Measurements from ENCODE around the gene ELF4. TPM values are rescaled to one million over a fixed set of nuclear protein-coding genes. Genes with fewer than 3 reads are reported as not detected.

The ELF4 gene
- total RNA-seq, 1 experiment from 2014 or later = 1.9 TPM

DNA sequence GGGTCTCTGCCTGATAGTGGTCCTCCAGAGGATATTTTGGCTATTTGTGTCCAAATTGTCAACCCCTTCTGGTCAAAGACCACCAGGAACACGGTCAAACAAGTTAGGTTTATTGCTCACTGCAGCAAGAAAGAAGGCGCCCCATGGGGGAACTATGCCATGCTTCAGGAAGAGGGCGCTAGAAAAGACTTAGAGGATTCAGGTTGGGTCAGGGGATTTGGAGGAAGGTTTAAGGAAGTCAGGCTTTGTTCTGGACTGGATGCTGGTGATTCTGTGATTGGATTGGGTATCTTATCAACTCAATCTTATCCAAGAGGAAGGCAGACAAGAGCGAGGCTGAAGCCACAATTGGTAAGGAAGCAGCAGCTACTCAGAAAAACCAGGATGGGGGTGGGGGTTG lies 14.3 kb upstream of the ELF4 start:
- Mint-ChIP-seq H3K9me3 (no peaks in the 10 kb centered on the region), H3K4me1 (peaks cover 5% of the 10 kb centered on the region), H3K36me3 (peaks cover 15% of the 10 kb centered on the region), H3K27ac (no peak overlapping the region), H3K27me3 (ENCODE audit: low read depth) (peaks cover 10% of the 10 kb centered on the region), H3K4me3 (no peak overlapping the region)
- TF ChIP-seq, protein P1, sequence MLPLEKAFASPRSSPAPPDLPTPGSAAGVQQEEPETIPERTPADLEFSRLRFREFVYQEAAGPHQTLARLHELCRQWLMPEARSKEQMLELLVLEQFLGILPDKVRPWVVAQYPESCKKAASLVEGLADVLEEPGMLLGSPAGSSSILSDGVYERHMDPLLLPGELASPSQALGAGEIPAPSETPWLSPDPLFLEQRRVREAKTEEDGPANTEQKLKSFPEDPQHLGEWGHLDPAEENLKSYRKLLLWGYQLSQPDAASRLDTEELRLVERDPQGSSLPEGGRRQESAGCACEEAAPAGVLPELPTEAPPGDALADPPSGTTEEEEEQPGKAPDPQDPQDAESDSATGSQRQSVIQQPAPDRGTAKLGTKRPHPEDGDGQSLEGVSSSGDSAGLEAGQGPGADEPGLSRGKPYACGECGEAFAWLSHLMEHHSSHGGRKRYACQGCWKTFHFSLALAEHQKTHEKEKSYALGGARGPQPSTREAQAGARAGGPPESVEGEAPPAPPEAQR (CRISPR knock-in tag; IDR thresholded peaks at IDR 0.05) = no peak
- no peak for TF ChIP-seq EMX1 (CRISPR knock-in tag; IDR thresholded peaks at IDR 0.05)
- no peak for TF ChIP-seq SMAD4 (CRISPR knock-in tag; IDR thresholded peaks at IDR 0.05)
- TF ChIP-seq, protein P2, sequence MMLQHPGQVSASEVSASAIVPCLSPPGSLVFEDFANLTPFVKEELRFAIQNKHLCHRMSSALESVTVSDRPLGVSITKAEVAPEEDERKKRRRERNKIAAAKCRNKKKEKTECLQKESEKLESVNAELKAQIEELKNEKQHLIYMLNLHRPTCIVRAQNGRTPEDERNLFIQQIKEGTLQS (CRISPR knock-in tag; conservative IDR thresholded peaks at IDR 0.05) = no peak
- TF ChIP-seq, protein P3, sequence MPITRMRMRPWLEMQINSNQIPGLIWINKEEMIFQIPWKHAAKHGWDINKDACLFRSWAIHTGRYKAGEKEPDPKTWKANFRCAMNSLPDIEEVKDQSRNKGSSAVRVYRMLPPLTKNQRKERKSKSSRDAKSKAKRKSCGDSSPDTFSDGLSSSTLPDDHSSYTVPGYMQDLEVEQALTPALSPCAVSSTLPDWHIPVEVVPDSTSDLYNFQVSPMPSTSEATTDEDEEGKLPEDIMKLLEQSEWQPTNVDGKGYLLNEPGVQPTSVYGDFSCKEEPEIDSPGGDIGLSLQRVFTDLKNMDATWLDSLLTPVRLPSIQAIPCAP (CRISPR knock-in tag; IDR thresholded peaks at IDR 0.05) = no peak
- TF ChIP-seq ZNF416 (CRISPR knock-in tag; IDR thresholded peaks at IDR 0.05) = no peak
- TF ChIP-seq, protein P4, sequence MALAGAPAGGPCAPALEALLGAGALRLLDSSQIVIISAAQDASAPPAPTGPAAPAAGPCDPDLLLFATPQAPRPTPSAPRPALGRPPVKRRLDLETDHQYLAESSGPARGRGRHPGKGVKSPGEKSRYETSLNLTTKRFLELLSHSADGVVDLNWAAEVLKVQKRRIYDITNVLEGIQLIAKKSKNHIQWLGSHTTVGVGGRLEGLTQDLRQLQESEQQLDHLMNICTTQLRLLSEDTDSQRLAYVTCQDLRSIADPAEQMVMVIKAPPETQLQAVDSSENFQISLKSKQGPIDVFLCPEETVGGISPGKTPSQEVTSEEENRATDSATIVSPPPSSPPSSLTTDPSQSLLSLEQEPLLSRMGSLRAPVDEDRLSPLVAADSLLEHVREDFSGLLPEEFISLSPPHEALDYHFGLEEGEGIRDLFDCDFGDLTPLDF (CRISPR knock-in tag; IDR thresholded peaks at IDR 0.05) = no peak
- TF ChIP-seq SMAD3 (CRISPR knock-in tag; IDR thresholded peaks at IDR 0.05; ENCODE audit: borderline replicate concordance) = no peak
- TF ChIP-seq, protein P5, sequence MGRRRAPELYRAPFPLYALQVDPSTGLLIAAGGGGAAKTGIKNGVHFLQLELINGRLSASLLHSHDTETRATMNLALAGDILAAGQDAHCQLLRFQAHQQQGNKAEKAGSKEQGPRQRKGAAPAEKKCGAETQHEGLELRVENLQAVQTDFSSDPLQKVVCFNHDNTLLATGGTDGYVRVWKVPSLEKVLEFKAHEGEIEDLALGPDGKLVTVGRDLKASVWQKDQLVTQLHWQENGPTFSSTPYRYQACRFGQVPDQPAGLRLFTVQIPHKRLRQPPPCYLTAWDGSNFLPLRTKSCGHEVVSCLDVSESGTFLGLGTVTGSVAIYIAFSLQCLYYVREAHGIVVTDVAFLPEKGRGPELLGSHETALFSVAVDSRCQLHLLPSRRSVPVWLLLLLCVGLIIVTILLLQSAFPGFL (CRISPR knock-in tag; IDR thresholded peaks at IDR 0.05; ENCODE audit: borderline replicate concordance) = no peak
- no peak for TF ChIP-seq NR2C2 (CRISPR knock-in tag; IDR thresholded peaks at IDR 0.05)
- TF ChIP-seq, protein P6, sequence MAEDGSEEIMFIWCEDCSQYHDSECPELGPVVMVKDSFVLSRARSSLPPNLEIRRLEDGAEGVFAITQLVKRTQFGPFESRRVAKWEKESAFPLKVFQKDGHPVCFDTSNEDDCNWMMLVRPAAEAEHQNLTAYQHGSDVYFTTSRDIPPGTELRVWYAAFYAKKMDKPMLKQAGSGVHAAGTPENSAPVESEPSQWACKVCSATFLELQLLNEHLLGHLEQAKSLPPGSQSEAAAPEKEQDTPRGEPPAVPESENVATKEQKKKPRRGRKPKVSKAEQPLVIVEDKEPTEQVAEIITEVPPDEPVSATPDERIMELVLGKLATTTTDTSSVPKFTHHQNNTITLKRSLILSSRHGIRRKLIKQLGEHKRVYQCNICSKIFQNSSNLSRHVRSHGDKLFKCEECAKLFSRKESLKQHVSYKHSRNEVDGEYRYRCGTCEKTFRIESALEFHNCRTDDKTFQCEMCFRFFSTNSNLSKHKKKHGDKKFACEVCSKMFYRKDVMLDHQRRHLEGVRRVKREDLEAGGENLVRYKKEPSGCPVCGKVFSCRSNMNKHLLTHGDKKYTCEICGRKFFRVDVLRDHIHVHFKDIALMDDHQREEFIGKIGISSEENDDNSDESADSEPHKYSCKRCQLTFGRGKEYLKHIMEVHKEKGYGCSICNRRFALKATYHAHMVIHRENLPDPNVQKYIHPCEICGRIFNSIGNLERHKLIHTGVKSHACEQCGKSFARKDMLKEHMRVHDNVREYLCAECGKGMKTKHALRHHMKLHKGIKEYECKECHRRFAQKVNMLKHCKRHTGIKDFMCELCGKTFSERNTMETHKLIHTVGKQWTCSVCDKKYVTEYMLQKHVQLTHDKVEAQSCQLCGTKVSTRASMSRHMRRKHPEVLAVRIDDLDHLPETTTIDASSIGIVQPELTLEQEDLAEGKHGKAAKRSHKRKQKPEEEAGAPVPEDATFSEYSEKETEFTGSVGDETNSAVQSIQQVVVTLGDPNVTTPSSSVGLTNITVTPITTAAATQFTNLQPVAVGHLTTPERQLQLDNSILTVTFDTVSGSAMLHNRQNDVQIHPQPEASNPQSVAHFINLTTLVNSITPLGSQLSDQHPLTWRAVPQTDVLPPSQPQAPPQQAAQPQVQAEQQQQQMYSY (CRISPR knock-in tag; IDR thresholded peaks at IDR 0.05) = no peak
- no peak for TF ChIP-seq RELA (CRISPR knock-in tag; IDR thresholded peaks at IDR 0.05; ENCODE audit: borderline replicate concordance)
- TF ChIP-seq, protein P7, sequence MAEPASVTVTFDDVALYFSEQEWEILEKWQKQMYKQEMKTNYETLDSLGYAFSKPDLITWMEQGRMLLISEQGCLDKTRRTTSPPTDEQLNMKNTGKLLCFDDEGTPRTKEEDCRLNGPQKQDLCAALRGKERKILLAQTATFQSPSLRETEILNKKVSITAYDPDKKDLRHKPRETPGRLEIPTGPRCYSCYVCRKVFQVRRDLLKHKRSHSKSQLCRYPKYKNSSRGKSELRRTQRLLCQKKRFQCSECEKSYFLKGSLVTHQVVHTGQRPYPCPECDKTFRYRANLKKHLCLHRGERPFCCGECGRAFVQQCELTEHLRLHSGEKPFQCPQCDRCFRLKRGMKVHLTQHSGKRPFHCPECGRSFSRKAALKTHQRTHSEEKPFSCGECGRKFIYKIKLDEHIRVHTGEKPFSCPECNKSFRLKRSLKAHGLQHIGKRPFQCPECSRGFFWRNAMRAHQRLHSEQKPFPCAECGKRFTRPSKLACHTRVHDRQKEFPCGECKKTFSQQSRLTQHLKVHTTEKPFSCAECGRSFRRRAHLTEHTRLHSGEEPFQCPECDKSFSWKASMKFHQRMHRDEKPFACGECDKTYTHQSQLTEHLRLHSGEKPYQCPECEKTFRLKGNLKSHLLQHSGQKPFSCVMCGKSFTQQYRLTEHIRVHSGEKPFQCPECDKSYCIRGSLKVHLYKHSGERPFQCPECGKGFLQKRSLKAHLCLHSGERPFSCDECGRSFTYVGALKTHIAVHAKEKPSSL (CRISPR knock-in tag; conservative IDR thresholded peaks at IDR 0.05) = no peak
- TF ChIP-seq, protein P8, sequence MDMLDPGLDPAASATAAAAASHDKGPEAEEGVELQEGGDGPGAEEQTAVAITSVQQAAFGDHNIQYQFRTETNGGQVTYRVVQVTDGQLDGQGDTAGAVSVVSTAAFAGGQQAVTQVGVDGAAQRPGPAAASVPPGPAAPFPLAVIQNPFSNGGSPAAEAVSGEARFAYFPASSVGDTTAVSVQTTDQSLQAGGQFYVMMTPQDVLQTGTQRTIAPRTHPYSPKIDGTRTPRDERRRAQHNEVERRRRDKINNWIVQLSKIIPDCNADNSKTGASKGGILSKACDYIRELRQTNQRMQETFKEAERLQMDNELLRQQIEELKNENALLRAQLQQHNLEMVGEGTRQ (CRISPR knock-in tag; IDR thresholded peaks at IDR 0.05) = no peak
- TF ChIP-seq OVOL2 (CRISPR knock-in tag; IDR thresholded peaks at IDR 0.05; ENCODE audit: borderline replicate concordance) = no peak
- TF ChIP-seq, protein P9, sequence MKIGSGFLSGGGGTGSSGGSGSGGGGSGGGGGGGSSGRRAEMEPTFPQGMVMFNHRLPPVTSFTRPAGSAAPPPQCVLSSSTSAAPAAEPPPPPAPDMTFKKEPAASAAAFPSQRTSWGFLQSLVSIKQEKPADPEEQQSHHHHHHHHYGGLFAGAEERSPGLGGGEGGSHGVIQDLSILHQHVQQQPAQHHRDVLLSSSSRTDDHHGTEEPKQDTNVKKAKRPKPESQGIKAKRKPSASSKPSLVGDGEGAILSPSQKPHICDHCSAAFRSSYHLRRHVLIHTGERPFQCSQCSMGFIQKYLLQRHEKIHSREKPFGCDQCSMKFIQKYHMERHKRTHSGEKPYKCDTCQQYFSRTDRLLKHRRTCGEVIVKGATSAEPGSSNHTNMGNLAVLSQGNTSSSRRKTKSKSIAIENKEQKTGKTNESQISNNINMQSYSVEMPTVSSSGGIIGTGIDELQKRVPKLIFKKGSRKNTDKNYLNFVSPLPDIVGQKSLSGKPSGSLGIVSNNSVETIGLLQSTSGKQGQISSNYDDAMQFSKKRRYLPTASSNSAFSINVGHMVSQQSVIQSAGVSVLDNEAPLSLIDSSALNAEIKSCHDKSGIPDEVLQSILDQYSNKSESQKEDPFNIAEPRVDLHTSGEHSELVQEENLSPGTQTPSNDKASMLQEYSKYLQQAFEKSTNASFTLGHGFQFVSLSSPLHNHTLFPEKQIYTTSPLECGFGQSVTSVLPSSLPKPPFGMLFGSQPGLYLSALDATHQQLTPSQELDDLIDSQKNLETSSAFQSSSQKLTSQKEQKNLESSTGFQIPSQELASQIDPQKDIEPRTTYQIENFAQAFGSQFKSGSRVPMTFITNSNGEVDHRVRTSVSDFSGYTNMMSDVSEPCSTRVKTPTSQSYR (CRISPR knock-in tag; IDR thresholded peaks at IDR 0.05) = no peak
- ChIA-PET POLR2A (no interaction called here), CTCF (interaction anchor here (1.6 kb wide), 1 partner anchor 64 kb away, joined by 5 read pairs; no protein-coding TSS in a partner anchor)
- peak; percentile 15 for DNase-seq (ENCODE audit: low spot score)
- no peak for ATAC-seq

Measured in WTC11 (cell line).